ENCODE data around the gene EXOC3L4. TPM values are rescaled to one million over a fixed set of nuclear protein-coding genes. Genes with fewer than 3 reads are reported as not detected.

Gene EXOC3L4
- total RNA-seq, 1 experiment from 2014 or later: not detected

DNA sequence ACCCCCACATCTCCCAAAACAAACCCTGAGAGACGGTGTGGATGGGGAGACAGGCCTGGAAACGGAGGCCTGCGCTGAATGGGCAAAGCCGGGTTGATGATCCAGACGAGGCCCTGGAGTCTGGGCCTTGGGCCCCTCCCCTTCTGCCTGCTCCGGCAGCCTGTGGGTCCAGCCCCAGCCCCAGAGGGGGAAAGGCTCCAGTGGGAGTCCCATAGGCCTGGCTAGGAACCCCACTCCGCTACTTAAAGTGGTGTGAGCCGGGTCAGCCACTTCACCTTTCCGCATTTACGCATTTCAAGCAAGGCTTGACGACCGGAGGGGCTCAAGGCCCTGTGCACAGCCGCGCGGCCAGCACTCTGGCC lies 28.0 kb downstream of the EXOC3L4 start (continued):
- TF ChIP-seq, protein P1, sequence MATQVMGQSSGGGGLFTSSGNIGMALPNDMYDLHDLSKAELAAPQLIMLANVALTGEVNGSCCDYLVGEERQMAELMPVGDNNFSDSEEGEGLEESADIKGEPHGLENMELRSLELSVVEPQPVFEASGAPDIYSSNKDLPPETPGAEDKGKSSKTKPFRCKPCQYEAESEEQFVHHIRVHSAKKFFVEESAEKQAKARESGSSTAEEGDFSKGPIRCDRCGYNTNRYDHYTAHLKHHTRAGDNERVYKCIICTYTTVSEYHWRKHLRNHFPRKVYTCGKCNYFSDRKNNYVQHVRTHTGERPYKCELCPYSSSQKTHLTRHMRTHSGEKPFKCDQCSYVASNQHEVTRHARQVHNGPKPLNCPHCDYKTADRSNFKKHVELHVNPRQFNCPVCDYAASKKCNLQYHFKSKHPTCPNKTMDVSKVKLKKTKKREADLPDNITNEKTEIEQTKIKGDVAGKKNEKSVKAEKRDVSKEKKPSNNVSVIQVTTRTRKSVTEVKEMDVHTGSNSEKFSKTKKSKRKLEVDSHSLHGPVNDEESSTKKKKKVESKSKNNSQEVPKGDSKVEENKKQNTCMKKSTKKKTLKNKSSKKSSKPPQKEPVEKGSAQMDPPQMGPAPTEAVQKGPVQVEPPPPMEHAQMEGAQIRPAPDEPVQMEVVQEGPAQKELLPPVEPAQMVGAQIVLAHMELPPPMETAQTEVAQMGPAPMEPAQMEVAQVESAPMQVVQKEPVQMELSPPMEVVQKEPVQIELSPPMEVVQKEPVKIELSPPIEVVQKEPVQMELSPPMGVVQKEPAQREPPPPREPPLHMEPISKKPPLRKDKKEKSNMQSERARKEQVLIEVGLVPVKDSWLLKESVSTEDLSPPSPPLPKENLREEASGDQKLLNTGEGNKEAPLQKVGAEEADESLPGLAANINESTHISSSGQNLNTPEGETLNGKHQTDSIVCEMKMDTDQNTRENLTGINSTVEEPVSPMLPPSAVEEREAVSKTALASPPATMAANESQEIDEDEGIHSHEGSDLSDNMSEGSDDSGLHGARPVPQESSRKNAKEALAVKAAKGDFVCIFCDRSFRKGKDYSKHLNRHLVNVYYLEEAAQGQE (IDR thresholded peaks at IDR 0.05; ENCODE audit: low read depth): no peak

DNA sequence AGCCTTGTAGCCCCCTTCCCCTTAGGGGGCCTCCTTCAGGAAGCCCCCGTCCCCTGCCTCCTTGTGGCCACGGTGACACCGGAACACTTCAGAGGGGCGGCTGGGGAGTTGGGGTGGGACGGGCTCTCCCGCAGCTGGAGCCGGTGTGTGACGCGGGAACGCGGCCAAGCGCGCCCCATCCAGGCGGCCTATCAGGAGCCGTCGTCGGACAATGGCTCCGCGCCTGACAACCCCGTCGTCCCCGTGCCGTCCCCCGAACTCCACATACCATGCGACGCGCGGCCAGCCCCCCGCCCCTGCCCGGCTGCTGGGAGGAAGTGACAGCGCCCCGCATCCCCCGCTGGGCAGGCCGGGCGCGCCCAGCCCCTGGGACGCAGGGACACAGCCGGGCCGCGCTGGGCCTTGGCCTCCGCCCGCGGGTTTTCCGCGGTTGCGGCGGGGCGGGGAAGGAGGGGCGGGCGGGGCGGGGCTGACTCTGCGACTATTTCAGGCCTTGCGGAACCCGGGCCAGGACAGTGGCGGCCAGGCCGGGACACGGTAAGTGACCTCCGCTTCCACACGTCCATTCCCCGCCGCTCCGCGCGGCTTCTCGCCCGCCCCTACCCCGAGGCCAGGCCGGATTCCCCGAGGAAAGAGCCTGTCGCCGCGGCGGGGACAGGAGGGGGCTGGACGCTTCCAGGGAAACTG lies 28.6 kb downstream of the EXOC3L4 start, which contains the start of gene TNFAIP2:
TSS of gene TNFAIP2 (plus strand) at position 515 of the 687 bp plus-strand sequence. CDS start 2,997 bp downstream, outside the sequence.
- Histone ChIP-seq H3K9me3 (ENCODE audit: control insufficient read depth in 1 of 2, insufficient read depth in 1 of 2, low read depth in 1 of 2, low read length in 2 of 2) (no peaks in the 10 kb centered on the region), H3K36me3 (ENCODE audit: control insufficient read depth in 1 of 2, insufficient read depth in 2 of 2, low read length in 2 of 2) (0 out of 4 replicates have a peak, but pooled peaks cover 0 to 2% of the 10 kb centered on the region in 2 experiments), H3K4me1 (ENCODE audit: control insufficient read depth in 1 of 2, insufficient read depth in 2 of 2, low read length in 2 of 2) (peaks cover 23 to 38% of the 10 kb centered on the region in 2 experiments), H3K4me2 (ENCODE audit: low read length) (peak within 1 kb of the TSS; percentile 94), H3K27ac (ENCODE audit: low read depth, low read length) (peak within 1 kb of the TSS; percentile 74), H2AFZ (ENCODE audit: low read depth, low read length, poor library complexity, severe bottlenecking) (peak within 1 kb of the TSS; percentile 15), H3K27me3 (ENCODE audit: insufficient read depth, low read length) (no peaks in the 10 kb centered on the region), H3K79me2 (ENCODE audit: insufficient read depth, low read length) (peaks cover 10% of the 10 kb centered on the region; the same call in 1 of the 2 replicates), H3K9me2 (ENCODE audit: insufficient read depth) (no peaks in the 10 kb centered on the region), H3K9ac (ENCODE audit: low read length) (peak within 1 kb of the TSS; percentile 83), H4K20me1 (ENCODE audit: insufficient read depth) (no peaks in the 10 kb centered on the region), H3K4me3 (replicated peaks in 1 of 2; ENCODE audit: low read depth in 1 of 2, low read length in 2 of 2) (peak within 1 kb of the TSS; percentile 58 to 80)
- ChIA-PET CTCF (interaction anchor here (0.6 to 1.3 kb wide), 4 partner anchors 8 to 57 kb away, joined by 3 to 4 read pairs (median 4); no protein-coding TSS in a partner anchor), POLR2A (no interaction called here), RAD21 (ENCODE audit: low non-redundant PET in 1 of 2, low total read pairs in 2 of 2, uncharacterized antibody in 2 of 2, unreplicated experiment in 2 of 2) (no interaction called here)
- intact Hi-C loops (cut with micrococcal nuclease): no loop called here
- DNase-seq (ENCODE audit: low read depth, low spot score) (no peak), ATAC-seq (peak; percentile 78)
- TF ChIP-seq ZFX (IDR thresholded peaks at IDR 0.05) (peak; percentile 71), SP1 (IDR thresholded peaks at IDR 0.05; ENCODE audit: low read depth) (no peak), TCF7L2 (IDR thresholded peaks at IDR 0.05; ENCODE audit: borderline replicate concordance, extremely low read depth, insufficient read depth, insufficient read length) (no peak), POLR2A (IDR thresholded peaks at IDR 0.05; ENCODE audit: borderline replicate concordance, extremely low read depth, insufficient read depth, insufficient read length) (no peak), CBX3 (IDR thresholded peaks at IDR 0.05; ENCODE audit: low read depth) (no peak), EGR1 (IDR thresholded peaks at IDR 0.05; ENCODE audit: low read depth) (no peak), JUND (IDR thresholded peaks at IDR 0.05) (no peak), YY1 (IDR thresholded peaks at IDR 0.05; ENCODE audit: extremely low read depth, insufficient replicate concordance, low read depth, low read length) (no peak), EZH2 (IDR thresholded peaks at IDR 0.05) (no peak), POLR2AphosphoS5 (IDR thresholded peaks at IDR 0.05; ENCODE audit: low read depth, low read length) (peak; percentile 69), RAD21 (IDR thresholded peaks at IDR 0.05; ENCODE audit: low read depth) (no peak), ELF1 (IDR thresholded peaks at IDR 0.05; ENCODE audit: borderline replicate concordance, low read depth) (no peak), FOSL1 (IDR thresholded peaks at IDR 0.05; ENCODE audit: low read depth) (no peak)
- TF ChIP-seq, protein P2, sequence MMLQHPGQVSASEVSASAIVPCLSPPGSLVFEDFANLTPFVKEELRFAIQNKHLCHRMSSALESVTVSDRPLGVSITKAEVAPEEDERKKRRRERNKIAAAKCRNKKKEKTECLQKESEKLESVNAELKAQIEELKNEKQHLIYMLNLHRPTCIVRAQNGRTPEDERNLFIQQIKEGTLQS (IDR thresholded peaks at IDR 0.05): no peak
- TF ChIP-seq, protein P3, sequence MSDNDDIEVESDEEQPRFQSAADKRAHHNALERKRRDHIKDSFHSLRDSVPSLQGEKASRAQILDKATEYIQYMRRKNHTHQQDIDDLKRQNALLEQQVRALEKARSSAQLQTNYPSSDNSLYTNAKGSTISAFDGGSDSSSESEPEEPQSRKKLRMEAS (IDR thresholded peaks at IDR 0.05): no peak
- TF ChIP-seq, protein P4, sequence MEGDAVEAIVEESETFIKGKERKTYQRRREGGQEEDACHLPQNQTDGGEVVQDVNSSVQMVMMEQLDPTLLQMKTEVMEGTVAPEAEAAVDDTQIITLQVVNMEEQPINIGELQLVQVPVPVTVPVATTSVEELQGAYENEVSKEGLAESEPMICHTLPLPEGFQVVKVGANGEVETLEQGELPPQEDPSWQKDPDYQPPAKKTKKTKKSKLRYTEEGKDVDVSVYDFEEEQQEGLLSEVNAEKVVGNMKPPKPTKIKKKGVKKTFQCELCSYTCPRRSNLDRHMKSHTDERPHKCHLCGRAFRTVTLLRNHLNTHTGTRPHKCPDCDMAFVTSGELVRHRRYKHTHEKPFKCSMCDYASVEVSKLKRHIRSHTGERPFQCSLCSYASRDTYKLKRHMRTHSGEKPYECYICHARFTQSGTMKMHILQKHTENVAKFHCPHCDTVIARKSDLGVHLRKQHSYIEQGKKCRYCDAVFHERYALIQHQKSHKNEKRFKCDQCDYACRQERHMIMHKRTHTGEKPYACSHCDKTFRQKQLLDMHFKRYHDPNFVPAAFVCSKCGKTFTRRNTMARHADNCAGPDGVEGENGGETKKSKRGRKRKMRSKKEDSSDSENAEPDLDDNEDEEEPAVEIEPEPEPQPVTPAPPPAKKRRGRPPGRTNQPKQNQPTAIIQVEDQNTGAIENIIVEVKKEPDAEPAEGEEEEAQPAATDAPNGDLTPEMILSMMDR (IDR thresholded peaks at IDR 0.05 in 2 of 3, conservative IDR thresholded peaks at IDR 0.05 in 1 of 3; ENCODE audit: borderline replicate concordance in 1 of 3, insufficient read depth in 1 of 3, low read depth in 2 of 3, low read length in 2 of 3): no peak
- BruUV-seq (replicated peaks): no TSS peak

Data from HCT116 (cell line).